ENCODE data around the gene GSK3B.

Gene GSK3B

DNA sequence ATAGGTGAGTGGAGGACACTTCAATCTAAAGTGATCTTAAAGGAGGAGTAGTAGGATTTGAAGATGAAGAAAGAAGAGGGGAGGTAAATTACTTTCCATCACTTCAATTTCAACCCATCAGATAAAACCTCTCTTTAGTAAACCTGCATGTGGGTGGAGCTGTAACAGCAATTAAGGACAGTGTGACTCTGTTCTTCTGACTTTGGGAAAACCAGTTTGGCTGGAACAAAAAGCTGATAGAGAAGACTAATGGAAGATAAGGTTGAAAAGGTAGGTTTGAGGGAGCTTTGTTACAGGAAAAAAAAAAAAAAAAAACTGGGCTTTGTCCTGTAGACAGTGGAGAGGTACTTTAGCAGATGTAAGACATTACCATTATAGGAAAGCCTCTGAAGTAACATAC is 4.5 kb upstream of the GSK3B start:
- H3K27ac ChIP-seq (ENCODE audit: low read length), result no peak overlapping the region
- no peak overlapping the region for H3K9ac ChIP-seq (ENCODE audit: low read length in 2 of 2)
- H3K36me3 ChIP-seq (ENCODE audit: control insufficient read depth in 2 of 2, insufficient read depth in 2 of 2, low read length in 2 of 2), result peaks cover 0 to 4% of the 10 kb centered on the region in 2 donors
- H3K4me3 ChIP-seq (ENCODE audit: low read length in 2 of 2), result no peak overlapping the region
- peaks cover 12% of the 10 kb centered on the region for H3K4me1 ChIP-seq (ENCODE audit: control insufficient read depth, insufficient read depth, low read length)
- H3K9me3 ChIP-seq (ENCODE audit: control insufficient read depth in 2 of 2, low read length in 2 of 2), result no peaks in the 10 kb centered on the region
- H3K27me3 ChIP-seq (ENCODE audit: control insufficient read depth in 1 of 2, insufficient read depth in 2 of 2, low read length in 2 of 2), result no peaks in the 10 kb centered on the region

DNA sequence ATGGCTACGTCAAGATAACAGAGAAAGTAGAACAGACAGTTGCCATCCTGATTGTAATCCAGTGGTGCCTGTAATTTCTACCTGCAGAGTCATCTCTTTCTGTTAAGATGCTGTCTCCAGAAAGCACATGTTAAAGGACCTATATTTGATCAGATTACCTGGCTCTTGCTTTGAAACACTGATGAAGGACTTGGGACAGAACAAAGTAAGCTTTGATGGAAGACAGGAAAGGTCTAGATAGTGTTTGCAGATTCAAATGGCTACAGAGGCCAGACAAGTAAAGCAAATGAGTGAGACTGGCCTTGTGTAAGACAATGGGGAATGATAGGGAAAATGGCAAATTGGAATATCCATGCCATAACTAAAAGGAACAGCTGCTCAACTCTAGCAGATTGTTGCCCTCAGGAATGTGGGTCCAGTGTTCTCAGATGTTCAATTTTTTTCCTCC is 1.8 kb upstream of the GSK3B start:
- H3K36me3 ChIP-seq (ENCODE audit: control insufficient read depth in 2 of 2, insufficient read depth in 2 of 2, low read length in 2 of 2), result peaks cover 0 to 2% of the 10 kb centered on the region in 2 donors
- peak overlapping the region; percentile 99 for H3K27ac ChIP-seq (ENCODE audit: low read length)
- H3K9me3 ChIP-seq (ENCODE audit: control insufficient read depth in 2 of 2, low read length in 2 of 2), result no peaks in the 10 kb centered on the region
- no peaks in the 10 kb centered on the region for H3K27me3 ChIP-seq (ENCODE audit: control insufficient read depth in 1 of 2, insufficient read depth in 2 of 2, low read length in 2 of 2)
- H3K4me3 ChIP-seq (ENCODE audit: low read length in 2 of 2), result peak overlapping the region; percentile 74 to 88
- H3K9ac ChIP-seq (ENCODE audit: low read length in 2 of 2), result peak overlapping the region; percentile 88 to 99
- H3K4me1 ChIP-seq (ENCODE audit: control insufficient read depth, insufficient read depth, low read length), result peaks cover 12% of the 10 kb centered on the region

DNA sequence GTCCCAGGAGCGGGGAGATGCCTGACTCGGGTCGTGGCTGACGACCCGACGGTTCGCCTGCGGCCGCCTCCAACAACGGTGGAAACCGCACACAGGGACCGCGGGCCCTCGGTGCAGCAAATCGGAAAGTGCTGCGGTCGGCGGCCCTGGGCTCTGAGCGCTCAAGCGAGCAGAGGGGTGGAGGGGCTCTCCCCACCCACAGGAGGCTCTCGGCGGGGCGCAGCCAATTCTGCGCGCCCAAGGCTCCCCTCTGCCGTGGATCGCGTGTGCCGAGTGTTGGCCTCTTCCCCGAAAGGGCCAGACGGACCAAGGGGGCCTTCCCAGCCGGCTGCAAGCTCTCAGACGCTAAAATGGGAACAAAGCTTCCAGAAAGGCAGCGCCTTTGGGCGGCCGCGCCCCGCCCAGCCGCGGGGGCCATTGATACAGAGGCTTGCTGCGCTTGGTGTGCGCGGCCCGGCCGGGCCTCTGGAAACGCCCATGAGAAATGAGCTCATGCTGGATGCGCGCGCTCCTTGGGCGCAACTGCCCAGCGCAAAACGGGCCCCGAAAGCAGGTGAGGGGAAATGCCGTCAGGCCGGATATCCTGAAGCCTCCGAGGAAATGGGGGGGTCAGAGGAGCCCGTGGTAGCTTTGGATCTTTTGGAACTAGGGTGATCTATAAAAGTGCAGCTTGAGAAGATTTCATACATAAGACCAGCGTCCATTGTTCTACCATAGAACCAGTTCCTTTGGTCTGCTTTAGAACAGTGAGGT is 1.2 kb upstream of the GSK3B start:
- H3K27me3 ChIP-seq (ENCODE audit: control insufficient read depth in 1 of 2, insufficient read depth in 2 of 2, low read length in 2 of 2), result no peaks in the 10 kb centered on the region
- peaks cover 0 to 2% of the 10 kb centered on the region in 2 donors for H3K36me3 ChIP-seq (ENCODE audit: control insufficient read depth in 2 of 2, insufficient read depth in 2 of 2, low read length in 2 of 2)
- no peaks in the 10 kb centered on the region for H3K9me3 ChIP-seq (ENCODE audit: control insufficient read depth in 2 of 2, low read length in 2 of 2)
- peak overlapping the region; percentile 99 for H3K27ac ChIP-seq (ENCODE audit: low read length)
- H3K4me1 ChIP-seq (ENCODE audit: control insufficient read depth, insufficient read depth, low read length), result peaks cover 12% of the 10 kb centered on the region
- peak overlapping the region; percentile 88 to 99 for H3K9ac ChIP-seq (ENCODE audit: low read length in 2 of 2)
- H3K4me3 ChIP-seq (ENCODE audit: low read length in 2 of 2), result peak overlapping the region; percentile 74 to 88

DNA sequence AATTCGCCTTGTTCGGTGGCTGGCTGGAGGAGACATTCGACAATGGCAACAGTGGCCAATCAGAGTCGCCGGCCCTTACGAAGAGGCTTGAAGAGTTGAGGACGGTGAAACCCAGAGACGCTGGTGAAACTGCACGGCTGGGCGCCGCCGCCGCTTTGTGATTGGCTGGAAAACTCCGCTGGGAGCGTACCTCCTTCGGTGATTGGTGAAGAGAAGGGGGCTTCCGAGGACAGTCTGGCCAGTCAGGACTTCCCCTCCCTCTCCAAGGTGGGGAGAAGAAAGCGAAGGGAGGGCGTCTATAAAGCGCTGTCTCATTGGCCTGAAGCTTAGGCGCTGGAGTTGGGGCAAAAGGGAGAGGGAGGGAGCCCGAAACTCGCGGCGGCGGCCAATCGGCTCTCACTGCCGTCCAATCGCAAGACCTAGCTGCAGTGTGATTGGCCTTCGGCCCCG is 554 bp upstream of the GSK3B start:
- Histone ChIP-seq H3K4me3 (ENCODE audit: low read length in 2 of 2) (peak overlapping the region; percentile 74 to 88), H3K36me3 (ENCODE audit: control insufficient read depth in 2 of 2, insufficient read depth in 2 of 2, low read length in 2 of 2) (peaks cover 0 to 2% of the 10 kb centered on the region in 2 donors), H3K27me3 (ENCODE audit: control insufficient read depth in 1 of 2, insufficient read depth in 2 of 2, low read length in 2 of 2) (no peaks in the 10 kb centered on the region), H3K9me3 (ENCODE audit: control insufficient read depth in 2 of 2, low read length in 2 of 2) (no peaks in the 10 kb centered on the region), H3K9ac (ENCODE audit: low read length in 2 of 2) (peak overlapping the region; percentile 88 to 99), H3K27ac (ENCODE audit: low read length) (peak overlapping the region; percentile 99), H3K4me1 (ENCODE audit: control insufficient read depth, insufficient read depth, low read length) (peaks cover 12% of the 10 kb centered on the region)

DNA sequence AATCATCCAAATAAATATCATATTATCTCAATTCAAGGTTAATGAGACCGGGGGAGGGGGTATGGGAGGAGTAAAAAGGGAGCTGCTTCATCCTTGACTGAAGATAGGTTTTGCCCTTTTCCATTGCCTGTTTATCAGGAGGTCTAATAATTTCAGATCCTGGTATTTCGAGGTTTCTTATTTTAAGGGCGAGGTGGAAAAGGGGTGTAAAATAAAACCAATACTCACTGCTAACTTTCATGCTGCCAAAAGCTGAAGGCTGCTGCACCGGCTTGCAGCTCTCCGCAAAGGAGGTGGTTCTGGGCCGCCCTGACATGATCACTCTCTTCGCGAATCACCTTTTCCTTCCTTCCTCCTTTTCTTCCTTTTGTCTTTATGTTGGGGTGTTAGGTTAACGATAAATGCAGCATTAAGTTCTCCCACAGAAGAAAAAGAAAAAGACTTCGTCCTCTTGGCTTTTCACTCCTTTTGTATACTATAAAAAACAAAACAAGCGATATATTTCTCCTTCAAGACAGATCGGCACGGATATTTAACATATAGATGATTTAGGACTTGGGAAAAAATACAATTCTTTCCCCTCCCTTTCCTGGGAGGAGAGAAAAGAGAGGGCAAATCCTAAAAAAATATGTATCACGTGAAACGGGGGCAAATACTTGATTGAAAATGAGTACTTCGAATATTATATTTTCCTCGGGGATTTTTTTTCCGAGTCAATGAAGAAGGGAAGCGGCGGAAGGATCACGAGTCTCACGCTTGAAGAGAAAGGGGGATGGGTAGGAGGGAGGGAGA is 932 bp downstream of the GSK3B start:
- peak overlapping the region; percentile 62 to 91 for H3K9ac ChIP-seq (ENCODE audit: low read length in 2 of 2)
- H3K4me3 ChIP-seq (ENCODE audit: low read length in 2 of 2), result peak overlapping the region; percentile 69 to 88
- no peaks in the 10 kb centered on the region for H3K9me3 ChIP-seq (ENCODE audit: control insufficient read depth in 2 of 2, low read length in 2 of 2)
- H3K27me3 ChIP-seq (ENCODE audit: control insufficient read depth in 1 of 2, insufficient read depth in 2 of 2, low read length in 2 of 2), result no peaks in the 10 kb centered on the region
- H3K27ac ChIP-seq (ENCODE audit: low read length), result peak overlapping the region; percentile 99
- peaks cover 12% of the 10 kb centered on the region for H3K4me1 ChIP-seq (ENCODE audit: control insufficient read depth, insufficient read depth, low read length)
- H3K36me3 ChIP-seq (ENCODE audit: control insufficient read depth in 2 of 2, insufficient read depth in 2 of 2, low read length in 2 of 2), result no peaks in the 10 kb centered on the region

DNA sequence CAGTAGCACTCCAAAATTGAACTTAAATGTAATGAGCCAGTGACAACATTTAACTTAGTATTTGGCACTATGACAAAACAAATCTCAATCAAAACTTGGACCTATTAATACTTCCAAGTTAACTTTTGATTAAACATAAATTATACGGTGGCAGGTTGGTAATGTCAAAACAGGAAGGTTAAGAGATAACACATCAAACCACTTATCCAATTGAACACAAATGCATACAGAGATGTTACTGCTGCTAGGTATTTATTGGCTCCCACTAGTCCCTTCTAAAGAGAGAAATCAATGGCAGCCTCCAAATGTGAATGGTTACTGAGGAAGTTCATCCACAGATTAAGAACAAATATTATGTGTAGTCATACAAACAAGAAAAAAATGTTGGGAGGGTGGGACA is 1.8 kb downstream of the GSK3B start:
- Histone ChIP-seq H3K4me3 (ENCODE audit: low read length in 2 of 2) (peak overlapping the region; percentile 69 to 88), H3K36me3 (ENCODE audit: control insufficient read depth in 2 of 2, insufficient read depth in 2 of 2, low read length in 2 of 2) (no peaks in the 10 kb centered on the region), H3K9ac (ENCODE audit: low read length in 2 of 2) (peak overlapping the region; percentile 7 to 91), H3K4me1 (ENCODE audit: control insufficient read depth, insufficient read depth, low read length) (peaks cover 12% of the 10 kb centered on the region), H3K27me3 (ENCODE audit: control insufficient read depth in 1 of 2, insufficient read depth in 2 of 2, low read length in 2 of 2) (no peaks in the 10 kb centered on the region), H3K9me3 (ENCODE audit: control insufficient read depth in 2 of 2, low read length in 2 of 2) (no peaks in the 10 kb centered on the region), H3K27ac (ENCODE audit: low read length) (no peak overlapping the region)

DNA sequence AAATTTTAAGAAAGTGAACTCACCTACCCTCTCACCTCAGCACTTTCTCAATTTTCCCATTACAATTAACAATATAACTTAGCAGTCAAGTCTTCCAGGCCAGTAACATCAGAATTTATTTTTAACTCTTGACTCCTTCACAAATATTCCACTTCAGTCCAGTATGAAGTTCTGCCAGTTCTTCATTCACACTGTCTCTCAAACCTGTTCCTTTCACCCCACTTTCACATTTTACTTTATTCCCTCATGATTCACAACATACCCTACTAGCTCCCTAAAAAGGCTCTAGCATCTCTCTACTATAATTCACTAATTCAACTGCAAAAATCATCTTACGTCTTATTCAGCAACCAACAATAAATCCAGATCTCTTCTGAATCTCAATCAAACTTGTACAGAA is 3.8 kb downstream of the GSK3B start:
- Histone ChIP-seq H3K9me3 (ENCODE audit: control insufficient read depth in 2 of 2, low read length in 2 of 2) (no peaks in the 10 kb centered on the region), H3K4me3 (ENCODE audit: low read length in 2 of 2) (peak overlapping the region; percentile 69 to 88), H3K27me3 (ENCODE audit: control insufficient read depth in 1 of 2, insufficient read depth in 2 of 2, low read length in 2 of 2) (no peaks in the 10 kb centered on the region), H3K36me3 (ENCODE audit: control insufficient read depth in 2 of 2, insufficient read depth in 2 of 2, low read length in 2 of 2) (no peaks in the 10 kb centered on the region), H3K4me1 (ENCODE audit: control insufficient read depth, insufficient read depth, low read length) (no peaks in the 10 kb centered on the region), H3K27ac (ENCODE audit: low read length) (no peak overlapping the region), H3K9ac (ENCODE audit: low read length in 2 of 2) (no peak overlapping the region)

DNA sequence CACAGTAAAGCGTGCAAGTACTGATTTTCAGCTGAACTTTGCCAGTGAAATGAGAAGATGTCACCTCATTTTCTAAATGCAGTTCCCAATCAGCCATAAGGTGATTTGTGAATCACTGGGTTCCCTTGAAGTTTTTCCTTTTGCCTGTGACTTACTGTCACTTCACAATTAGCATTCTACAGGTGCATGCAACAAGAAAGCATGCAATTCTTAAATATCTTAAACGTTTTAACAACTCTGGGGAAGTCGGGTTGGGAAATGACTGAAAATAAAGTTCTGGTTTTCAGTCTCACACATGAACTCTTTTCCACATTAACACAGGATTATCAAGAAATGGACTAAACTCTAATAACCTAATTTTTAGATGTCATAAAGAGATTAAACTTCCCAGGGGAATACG is 5.2 kb downstream of the GSK3B start:
- H3K4me3 ChIP-seq (ENCODE audit: low read length in 2 of 2), result no peak overlapping the region
- no peaks in the 10 kb centered on the region for H3K9me3 ChIP-seq (ENCODE audit: control insufficient read depth in 2 of 2, low read length in 2 of 2)
- H3K36me3 ChIP-seq (ENCODE audit: control insufficient read depth in 2 of 2, insufficient read depth in 2 of 2, low read length in 2 of 2), result no peaks in the 10 kb centered on the region
- H3K4me1 ChIP-seq (ENCODE audit: control insufficient read depth, insufficient read depth, low read length), result no peaks in the 10 kb centered on the region
- H3K27ac ChIP-seq (ENCODE audit: low read length), result no peak overlapping the region
- H3K27me3 ChIP-seq (ENCODE audit: control insufficient read depth in 1 of 2, insufficient read depth in 2 of 2, low read length in 2 of 2), result no peaks in the 10 kb centered on the region
- no peak overlapping the region for H3K9ac ChIP-seq (ENCODE audit: low read length in 2 of 2)

DNA sequence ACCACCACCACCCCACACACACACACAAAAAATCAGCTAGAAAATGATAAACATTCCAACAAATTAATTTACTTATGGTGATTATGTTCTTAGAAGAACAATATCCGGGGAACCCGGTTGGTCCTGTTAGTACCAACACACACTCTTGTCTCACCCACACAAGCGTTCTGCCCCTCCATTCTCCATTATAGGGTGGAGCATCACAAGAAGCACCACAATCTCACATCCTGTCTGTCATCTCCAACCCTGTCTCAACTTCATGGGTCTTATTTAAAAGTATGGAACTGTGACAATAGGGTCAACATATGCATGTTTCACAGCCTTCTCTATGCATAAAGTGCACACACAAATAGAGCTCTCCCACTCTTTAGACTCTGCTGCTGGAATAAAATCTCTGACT is 5.6 kb downstream of the GSK3B start:
- Histone ChIP-seq H3K27ac (ENCODE audit: low read length) (no peak overlapping the region), H3K9me3 (ENCODE audit: control insufficient read depth in 2 of 2, low read length in 2 of 2) (no peaks in the 10 kb centered on the region), H3K4me3 (ENCODE audit: low read length in 2 of 2) (no peak overlapping the region), H3K4me1 (ENCODE audit: control insufficient read depth, insufficient read depth, low read length) (no peaks in the 10 kb centered on the region), H3K9ac (ENCODE audit: low read length in 2 of 2) (no peak overlapping the region), H3K36me3 (ENCODE audit: control insufficient read depth in 2 of 2, insufficient read depth in 2 of 2, low read length in 2 of 2) (no peaks in the 10 kb centered on the region), H3K27me3 (ENCODE audit: control insufficient read depth in 1 of 2, insufficient read depth in 2 of 2, low read length in 2 of 2) (no peaks in the 10 kb centered on the region)

DNA sequence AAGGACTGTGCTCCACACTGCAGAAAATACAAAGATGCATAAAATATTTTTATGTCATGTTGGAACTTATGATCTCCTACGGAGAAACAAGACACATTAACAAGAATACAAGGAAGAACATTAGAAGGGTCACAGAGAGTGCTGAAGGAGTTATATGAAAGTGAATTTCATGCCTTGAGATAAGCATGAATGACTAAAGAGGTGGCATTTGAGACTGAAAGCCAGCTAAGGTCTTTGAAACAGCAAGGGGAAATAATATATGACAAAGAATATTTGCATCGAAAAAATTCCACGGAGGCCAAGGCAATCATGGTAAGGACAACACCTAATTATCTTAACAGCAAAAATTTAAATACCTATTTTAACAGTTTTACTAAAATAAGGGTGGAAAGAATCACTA is 12.5 kb downstream of the GSK3B start:
- Histone ChIP-seq H3K9me3 (ENCODE audit: control insufficient read depth in 2 of 2, low read length in 2 of 2) (no peaks in the 10 kb centered on the region), H3K9ac (ENCODE audit: low read length in 2 of 2) (no peak overlapping the region), H3K36me3 (ENCODE audit: control insufficient read depth in 2 of 2, insufficient read depth in 2 of 2, low read length in 2 of 2) (no peaks in the 10 kb centered on the region), H3K4me3 (ENCODE audit: low read length in 2 of 2) (no peak overlapping the region), H3K4me1 (ENCODE audit: control insufficient read depth, insufficient read depth, low read length) (no peaks in the 10 kb centered on the region), H3K27ac (ENCODE audit: low read length) (no peak overlapping the region), H3K27me3 (ENCODE audit: control insufficient read depth in 1 of 2, insufficient read depth in 2 of 2, low read length in 2 of 2) (no peaks in the 10 kb centered on the region)

DNA sequence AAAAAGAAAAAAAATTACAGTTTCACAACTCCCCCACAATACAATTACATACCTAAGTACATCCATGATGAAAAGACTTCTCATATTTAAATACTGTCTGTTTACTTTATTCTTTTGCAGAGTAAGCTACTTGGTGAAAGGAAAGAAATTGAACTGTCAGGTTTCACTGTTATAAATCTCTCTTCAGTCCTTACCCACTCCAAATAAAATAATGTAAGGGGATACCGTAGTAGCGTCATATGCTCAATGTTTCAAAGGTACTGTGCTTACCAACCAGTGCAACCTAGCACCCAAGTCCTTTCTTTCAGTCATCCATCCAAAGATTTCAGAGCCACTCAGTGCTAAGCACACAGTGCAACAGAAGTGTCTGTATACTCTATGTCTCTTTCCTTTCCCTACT is 13.4 kb downstream of the GSK3B start:
- H3K36me3 ChIP-seq (ENCODE audit: control insufficient read depth in 2 of 2, insufficient read depth in 2 of 2, low read length in 2 of 2), result no peaks in the 10 kb centered on the region
- H3K9me3 ChIP-seq (ENCODE audit: control insufficient read depth in 2 of 2, low read length in 2 of 2), result no peaks in the 10 kb centered on the region
- no peaks in the 10 kb centered on the region for H3K4me1 ChIP-seq (ENCODE audit: control insufficient read depth, insufficient read depth, low read length)
- no peak overlapping the region for H3K4me3 ChIP-seq (ENCODE audit: low read length in 2 of 2)
- no peak overlapping the region for H3K27ac ChIP-seq (ENCODE audit: low read length)
- no peak overlapping the region for H3K9ac ChIP-seq (ENCODE audit: low read length in 2 of 2)
- H3K27me3 ChIP-seq (ENCODE audit: control insufficient read depth in 1 of 2, insufficient read depth in 2 of 2, low read length in 2 of 2), result no peaks in the 10 kb centered on the region

Data from stomach smooth muscle (tissue), 2 donors.